Inferior parietal cortex (tissue), 1 donor: ENCODE results near the gene AKAIN1.
A peak's percentile ranks its signal among the peaks of the same experiment; 100 is the strongest.

Source experiments
- DNase-seq: peaks from one replicate; pipeline ENCODE4 v3.0.0-alpha.2; 2016; ENCODE audit errors: extremely low spot score

Gene AKAIN1, protein sequence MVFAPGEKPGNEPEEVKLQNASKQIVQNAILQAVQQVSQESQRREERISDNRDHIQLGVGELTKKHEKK

GRCh38 chr18:5197032-5197434 lies at the start of gene AKAIN1:
AKAIN1 (minus strand) TSS chr18:5197257; CDS start chr18:5197053, 204 bp downstream.
- no peak for DNase-seq

- DNase-seq = no peak
Observed at GRCh38 chr18:5244941-5245340, 47.9 kb upstream of the AKAIN1 start.

DNA sequence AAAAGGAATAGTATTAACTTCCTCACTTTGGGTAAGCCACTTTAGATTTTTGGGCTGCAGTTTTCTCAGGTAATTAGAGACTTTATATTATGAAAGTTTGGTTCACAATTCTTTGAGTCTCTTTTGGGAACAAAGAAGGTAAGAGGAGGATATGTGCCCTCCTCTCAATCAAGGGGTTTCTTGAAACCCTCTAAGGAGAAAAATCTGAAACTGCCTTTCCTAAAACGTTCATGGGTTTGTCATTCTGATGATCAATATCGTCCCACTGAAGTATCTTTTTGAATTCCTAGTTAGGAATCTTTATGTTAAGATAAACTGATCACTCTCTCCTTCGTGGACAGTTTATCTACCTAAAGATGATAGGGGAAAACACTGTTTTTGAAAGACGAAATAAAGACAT lies 42.4 kb upstream of the AKAIN1 start:
- DNase-seq = no peak

DNA sequence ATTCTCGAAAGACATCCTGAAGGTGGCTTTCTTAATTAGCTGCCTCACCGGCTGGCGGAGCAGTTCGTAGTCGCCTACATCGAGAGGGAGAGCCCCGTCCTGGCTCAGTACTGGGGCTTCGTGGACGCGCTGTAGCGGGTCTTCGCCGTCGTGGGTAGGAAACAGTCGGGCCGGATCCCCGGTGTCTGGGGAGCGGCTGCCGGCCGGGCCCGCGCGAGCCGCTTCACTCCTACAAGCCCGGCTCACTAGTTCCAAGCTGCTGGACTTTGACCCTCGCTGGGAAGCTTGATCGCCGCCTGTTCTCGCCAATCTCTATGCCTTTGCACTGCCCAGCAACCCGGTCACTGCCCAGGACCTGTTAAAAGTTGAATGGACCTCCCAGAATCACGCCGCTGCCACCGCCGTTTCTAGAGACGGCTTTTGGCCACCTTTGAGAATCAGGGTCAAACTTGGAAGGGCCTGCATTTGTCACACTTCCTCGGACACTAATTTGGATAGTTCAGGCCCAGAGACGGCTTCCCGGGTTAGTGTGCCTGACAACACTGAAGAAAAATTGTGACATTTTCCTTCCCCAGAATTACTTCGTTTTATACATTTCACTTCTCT lies 41.4 kb upstream of the AKAIN1 start:
- peak; percentile 7 for DNase-seq

GRCh38 chr18:5237723-5238370 lies 40.8 kb upstream of the AKAIN1 start:
- peak; percentile 92 for DNase-seq

DNA sequence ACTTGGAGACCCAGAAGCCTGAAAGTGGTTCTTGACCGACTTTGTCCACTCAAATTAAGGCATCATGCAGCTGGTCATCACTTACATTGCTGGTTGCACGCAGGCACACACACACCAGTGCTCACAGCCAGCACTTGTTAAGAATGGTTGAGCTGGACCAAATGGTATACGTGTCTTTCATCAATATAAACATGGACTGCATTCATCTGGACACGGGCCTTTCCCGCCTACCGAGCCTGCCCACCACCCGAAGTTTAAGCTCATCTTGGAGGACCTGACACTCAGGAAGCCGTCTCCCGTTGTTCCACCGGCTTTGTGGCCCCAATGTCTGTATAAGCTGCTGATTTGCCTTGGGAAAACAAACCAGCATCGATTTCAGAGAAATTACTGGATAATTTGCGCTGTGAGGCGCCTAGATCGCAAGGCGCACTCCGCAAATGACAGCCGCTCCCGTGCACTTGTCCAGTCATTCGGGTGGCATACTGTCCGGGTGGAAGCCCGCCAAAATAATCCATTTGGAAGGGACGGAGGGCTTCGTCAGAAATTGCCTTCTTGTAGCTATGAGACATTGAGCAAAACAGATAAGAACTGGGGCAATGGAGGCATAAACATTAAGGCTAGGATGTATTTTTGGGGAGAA lies 40.1 kb upstream of the AKAIN1 start:
- DNase-seq = no peak

GRCh38 chr18:5214583-5215351 lies 17.7 kb upstream of the AKAIN1 start:
- no peak for DNase-seq

GRCh38 chr18:5207471-5208150 lies 10.6 kb upstream of the AKAIN1 start:
- no peak for DNase-seq

GRCh38 chr18:5198311-5198710 lies 1.3 kb upstream of the AKAIN1 start:
- no peak for DNase-seq

DNA sequence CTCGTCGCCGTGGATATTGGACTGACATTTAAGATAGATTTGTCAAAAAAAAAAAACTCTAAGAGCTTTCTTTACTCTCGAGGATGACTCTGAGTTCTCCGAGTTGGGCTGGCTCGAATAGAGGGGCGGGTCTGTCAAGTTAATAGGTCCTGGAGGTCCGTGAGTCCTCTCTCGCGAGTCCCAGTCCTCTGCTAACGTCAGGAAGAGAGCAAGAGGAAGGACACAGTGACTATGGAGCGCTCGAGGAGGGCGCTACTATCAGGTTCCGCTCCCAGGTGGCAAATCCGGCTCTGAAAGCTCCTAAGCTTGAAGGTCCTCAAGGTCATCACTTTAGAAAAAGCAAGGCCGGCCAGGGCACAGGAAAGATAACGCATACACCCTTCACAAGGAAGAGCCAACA lies 404 bp upstream of the AKAIN1 start:
- DNase-seq = no peak

GRCh38 chr18:5196253-5197031 lies 615 bp downstream of the AKAIN1 start:
- DNase-seq = no peak

- no peak for DNase-seq
Observed at GRCh38 chr18:5195656-5196055, 1.4 kb downstream of the AKAIN1 start.

GRCh38 chr18:5180254-5180653 lies 16.8 kb downstream of the AKAIN1 start:
- DNase-seq = no peak

- no peak for DNase-seq
Observed at GRCh38 chr18:5178519-5178918, 18.5 kb downstream of the AKAIN1 start.

DNA sequence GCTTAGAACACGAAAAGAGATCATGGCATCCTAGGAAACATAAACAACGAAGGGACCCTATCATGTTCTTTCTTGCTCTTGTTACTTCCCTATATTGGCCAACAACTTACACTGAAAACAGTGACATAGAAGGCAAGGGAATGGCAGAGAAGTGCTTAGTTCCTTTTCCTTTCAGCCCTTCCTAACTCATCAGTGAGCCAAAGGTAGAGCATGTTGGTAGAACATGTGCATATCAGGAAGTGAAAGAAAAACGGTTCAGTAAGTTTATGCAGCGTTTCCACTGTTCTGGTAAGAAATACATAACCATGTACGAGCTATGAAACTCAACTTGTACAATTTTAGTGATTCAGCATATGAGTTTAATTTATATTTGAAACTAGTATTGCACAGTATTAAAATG lies 21.7 kb downstream of the AKAIN1 start:
- DNase-seq = no peak

GRCh38 chr18:5173646-5174045 lies 23.4 kb downstream of the AKAIN1 start:
- no peak for DNase-seq

DNA sequence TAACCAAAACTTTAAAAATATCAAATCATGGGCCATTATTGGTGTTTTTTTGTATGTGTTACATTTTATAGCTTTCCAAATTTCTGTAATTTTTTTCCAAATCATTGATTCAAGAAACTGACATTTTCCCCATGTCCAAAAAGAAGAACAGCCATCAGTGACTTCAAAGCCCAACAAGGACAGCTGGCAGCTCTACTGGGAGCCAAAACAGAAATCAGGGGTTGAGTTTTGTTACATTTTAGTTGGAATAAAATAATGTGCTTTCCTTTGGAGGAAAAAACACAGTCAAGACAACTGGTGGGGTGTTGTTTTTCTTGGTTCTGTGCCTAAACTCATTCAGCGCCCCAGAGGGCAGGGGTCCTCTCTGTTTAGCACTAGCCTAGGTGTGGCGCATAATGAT lies 23.8 kb downstream of the AKAIN1 start:
- no peak for DNase-seq

- DNase-seq = no peak
Observed at GRCh38 chr18:5167831-5168230, 29.2 kb downstream of the AKAIN1 start.

- peak; percentile 9 for DNase-seq
Observed at GRCh38 chr18:5166606-5167280, 30.3 kb downstream of the AKAIN1 start.

- no peak for DNase-seq
Observed at GRCh38 chr18:5164903-5165302, 32.2 kb downstream of the AKAIN1 start.
